Measurements from ENCODE around the gene CFAP61.

Gene CFAP61

GRCh38 chr20:20393207-20394120 lies 341.1 kb downstream of the CFAP61 start:
- H3K4me3 ChIP-seq (replicated peaks; ENCODE audit: low read depth, low read length) = no peak overlapping the region
- TF ChIP-seq, protein P1, sequence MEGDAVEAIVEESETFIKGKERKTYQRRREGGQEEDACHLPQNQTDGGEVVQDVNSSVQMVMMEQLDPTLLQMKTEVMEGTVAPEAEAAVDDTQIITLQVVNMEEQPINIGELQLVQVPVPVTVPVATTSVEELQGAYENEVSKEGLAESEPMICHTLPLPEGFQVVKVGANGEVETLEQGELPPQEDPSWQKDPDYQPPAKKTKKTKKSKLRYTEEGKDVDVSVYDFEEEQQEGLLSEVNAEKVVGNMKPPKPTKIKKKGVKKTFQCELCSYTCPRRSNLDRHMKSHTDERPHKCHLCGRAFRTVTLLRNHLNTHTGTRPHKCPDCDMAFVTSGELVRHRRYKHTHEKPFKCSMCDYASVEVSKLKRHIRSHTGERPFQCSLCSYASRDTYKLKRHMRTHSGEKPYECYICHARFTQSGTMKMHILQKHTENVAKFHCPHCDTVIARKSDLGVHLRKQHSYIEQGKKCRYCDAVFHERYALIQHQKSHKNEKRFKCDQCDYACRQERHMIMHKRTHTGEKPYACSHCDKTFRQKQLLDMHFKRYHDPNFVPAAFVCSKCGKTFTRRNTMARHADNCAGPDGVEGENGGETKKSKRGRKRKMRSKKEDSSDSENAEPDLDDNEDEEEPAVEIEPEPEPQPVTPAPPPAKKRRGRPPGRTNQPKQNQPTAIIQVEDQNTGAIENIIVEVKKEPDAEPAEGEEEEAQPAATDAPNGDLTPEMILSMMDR (IDR thresholded peaks at IDR 0.05; ENCODE audit: low read length, missing control alignments) = no peak
- peak; percentile 16 for DNase-seq (ENCODE audit: low read depth)

- no peak for DNase-seq (ENCODE audit: low read depth)
- TF ChIP-seq, protein P1 (IDR thresholded peaks at IDR 0.05; ENCODE audit: low read length, missing control alignments) = no peak
- H3K4me3 ChIP-seq (replicated peaks; ENCODE audit: low read depth, low read length) = no peak overlapping the region
Measured at GRCh38 chr20:20395087-20395486, 342.8 kb downstream of the CFAP61 start.

DNA sequence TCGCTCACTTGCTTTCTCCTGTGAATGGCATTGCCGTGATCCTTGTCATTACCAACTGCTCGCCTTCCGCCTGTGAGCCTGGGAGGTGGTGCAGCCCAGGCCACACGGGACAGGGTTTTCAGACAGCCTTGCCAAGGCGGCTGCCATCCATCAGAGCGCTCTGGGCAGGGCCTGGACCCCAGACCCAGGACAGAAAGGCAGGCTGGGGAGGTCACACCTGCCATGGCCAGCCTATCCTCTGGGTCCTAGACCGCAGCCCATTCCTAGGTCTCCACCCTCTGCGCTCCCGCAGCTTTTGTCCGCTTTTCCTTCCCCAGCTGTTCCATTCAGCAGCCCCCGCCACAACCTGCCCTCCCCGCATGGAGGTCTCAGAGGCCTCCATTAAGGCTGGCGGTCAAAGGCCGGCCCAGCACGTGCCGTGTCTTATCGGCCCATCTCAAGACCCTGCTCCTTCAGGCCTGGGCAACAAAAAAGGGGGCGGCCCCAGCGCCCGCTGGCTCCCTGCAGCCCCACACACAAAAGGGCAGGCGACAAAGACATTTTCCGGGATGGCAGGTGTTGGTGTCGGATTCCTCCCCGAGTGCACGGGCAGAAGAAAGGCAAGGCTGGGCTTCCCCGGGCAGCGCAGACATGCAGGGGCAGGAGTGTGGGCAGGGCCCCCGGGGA lies 343.7 kb downstream of the CFAP61 start:
- no peak for DNase-seq (ENCODE audit: low read depth)

DNA sequence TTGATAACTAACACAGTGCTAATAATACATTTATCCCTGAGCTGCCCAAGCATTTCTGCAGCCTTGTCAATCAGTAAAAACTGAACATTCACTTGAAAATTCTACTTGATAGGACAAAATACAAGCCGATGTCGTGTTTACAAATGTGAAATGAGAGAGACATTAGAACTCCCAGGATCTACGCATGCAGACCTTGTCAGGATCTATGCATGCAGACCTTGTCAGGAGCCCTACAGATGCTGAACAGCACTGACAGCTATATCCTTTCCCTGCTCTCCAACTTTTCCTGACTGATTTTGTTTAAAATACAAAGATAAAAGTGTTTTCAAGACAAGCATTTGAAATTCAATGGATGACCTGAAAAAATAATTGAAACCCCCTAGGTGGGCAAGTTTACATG lies 344.5 kb downstream of the CFAP61 start:
- no peak overlapping the region for H3K4me3 ChIP-seq (replicated peaks; ENCODE audit: low read depth, low read length)
- TF ChIP-seq, protein P1 (IDR thresholded peaks at IDR 0.05; ENCODE audit: low read length, missing control alignments) = no peak
- no peak for DNase-seq (ENCODE audit: low read depth)

More for the DNA sequence above, 343.7 kb downstream of the CFAP61 start:
- H3K4me3 ChIP-seq (replicated peaks; ENCODE audit: low read depth, low read length) = no peak overlapping the region
- TF ChIP-seq, protein P1 (IDR thresholded peaks at IDR 0.05; ENCODE audit: low read length, missing control alignments) = no peak

DNA sequence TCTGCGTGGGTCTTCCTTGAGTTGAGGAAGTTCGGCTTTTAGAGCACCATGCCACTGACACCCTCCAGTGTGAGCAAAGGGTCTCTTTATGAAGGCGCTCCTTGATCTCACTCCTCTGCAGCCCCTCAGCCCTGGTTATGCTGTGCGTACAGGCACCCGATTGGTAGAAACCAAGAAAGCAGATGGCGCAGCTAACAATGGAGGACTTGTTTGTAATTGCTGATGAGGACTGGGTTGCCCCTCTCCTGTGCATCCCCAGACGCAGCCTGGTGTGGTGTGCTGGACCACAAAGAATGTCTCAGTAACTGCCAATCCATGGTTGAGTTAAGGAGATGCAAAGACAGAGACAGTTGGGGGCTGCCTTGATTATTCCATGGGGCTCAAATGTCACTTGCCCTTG lies 345.8 kb downstream of the CFAP61 start:
- H3K4me3 ChIP-seq (replicated peaks; ENCODE audit: low read depth, low read length) = no peak overlapping the region
- DNase-seq (ENCODE audit: low read depth) = no peak
- TF ChIP-seq, protein P1 (IDR thresholded peaks at IDR 0.05; ENCODE audit: low read length, missing control alignments) = no peak

DNA sequence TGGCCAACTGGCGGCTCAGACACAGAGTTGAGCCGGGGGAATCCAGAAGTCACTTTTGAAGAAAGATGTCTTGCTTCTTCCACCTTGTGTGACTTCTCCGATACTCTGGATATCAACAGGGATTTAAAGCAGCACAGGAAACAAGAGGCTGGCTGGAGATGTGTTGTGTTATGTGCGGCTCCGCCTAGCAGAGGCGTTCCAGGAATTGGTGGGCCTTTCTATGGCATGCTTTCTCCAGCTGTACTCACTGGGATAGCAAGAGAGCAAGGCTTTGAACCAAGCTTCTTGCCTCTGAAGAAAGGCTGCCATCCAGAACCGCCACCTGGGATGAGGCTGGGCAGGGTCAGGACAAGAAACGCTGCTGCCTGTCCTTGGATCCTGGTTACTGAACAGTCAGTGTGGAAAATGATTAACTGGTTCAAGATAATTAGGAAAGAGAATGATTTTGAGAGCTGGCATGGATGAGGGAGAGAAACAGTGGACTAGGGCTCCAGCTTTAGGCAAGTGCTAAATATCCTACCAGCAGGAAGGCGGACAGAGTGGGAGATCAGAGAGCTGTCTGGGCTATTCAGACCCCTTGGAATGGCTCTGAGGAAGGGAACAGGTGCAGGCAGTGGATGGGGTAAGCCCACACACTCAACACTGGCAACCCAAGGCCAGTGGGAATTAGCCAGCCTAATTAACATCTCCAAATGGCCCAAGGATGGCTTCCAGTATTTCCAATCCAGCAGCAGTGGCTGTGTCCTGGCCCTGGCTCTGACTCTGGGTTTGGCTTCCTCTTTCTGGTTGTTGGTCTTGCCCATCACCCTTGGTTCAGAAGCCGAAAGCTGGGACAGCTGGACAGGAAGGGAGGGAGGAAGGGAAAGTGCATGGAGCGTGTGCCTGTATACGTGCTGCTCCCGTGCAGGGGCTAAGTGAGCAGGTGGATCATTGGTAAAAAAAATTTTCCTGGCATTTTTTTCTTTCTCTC lies 347.5 kb downstream of the CFAP61 start:
- DNase-seq (ENCODE audit: low read depth) = no peak
- TF ChIP-seq, protein P1 (IDR thresholded peaks at IDR 0.05; ENCODE audit: low read length, missing control alignments) = no peak
- H3K4me3 ChIP-seq (replicated peaks; ENCODE audit: low read depth, low read length) = no peak overlapping the region

Measured in fibroblast of pulmonary artery (primary cell).